ENCODE data around the gene HSPA6.
"Not testable (repeated sequence)": the region's sequence is repeated elsewhere in the genome, so short reads cannot be mapped to it uniquely, and the experiment has no call there.

HSPA6 gene

GRCh38 chr1:161523817-161524741 lies at the start of gene HSPA6:
Gene HSPA6 (plus strand): TSS chr1:161524540. CDS start chr1:161524659, 119 bp downstream.
- peak; percentile 74 for DNase-seq (ENCODE audit: low read depth)

- DNase-seq (ENCODE audit: low read depth), result not testable (repeated sequence)
Observed at GRCh38 chr1:161477711-161478110, 46.6 kb upstream of the HSPA6 start.

GRCh38 chr1:161478985-161479384 lies 45.4 kb upstream of the HSPA6 start:
- no peak for DNase-seq (ENCODE audit: low read depth)

- DNase-seq (ENCODE audit: low read depth), result no peak
Observed at GRCh38 chr1:161480381-161481035, 43.8 kb upstream of the HSPA6 start.

GRCh38 chr1:161481624-161482392 lies 42.5 kb upstream of the HSPA6 start:
- DNase-seq (ENCODE audit: low read depth), result no peak

- no peak for DNase-seq (ENCODE audit: low read depth)
Observed at GRCh38 chr1:161482610-161483009, 41.7 kb upstream of the HSPA6 start.

GRCh38 chr1:161483361-161483760 lies 41.0 kb upstream of the HSPA6 start:
- DNase-seq (ENCODE audit: low read depth), result no peak

GRCh38 chr1:161484613-161485012 lies 39.7 kb upstream of the HSPA6 start:
- DNase-seq (ENCODE audit: low read depth), result no peak

GRCh38 chr1:161486806-161487741 lies 37.3 kb upstream of the HSPA6 start:
- peak; percentile 35 for DNase-seq (ENCODE audit: low read depth)

GRCh38 chr1:161491472-161491871 lies 32.9 kb upstream of the HSPA6 start:
- no peak for DNase-seq (ENCODE audit: low read depth)

- no peak for DNase-seq (ENCODE audit: low read depth)
Observed at GRCh38 chr1:161492827-161493226, 31.5 kb upstream of the HSPA6 start.

- no peak for DNase-seq (ENCODE audit: low read depth)
Observed at GRCh38 chr1:161494091-161494735, 30.1 kb upstream of the HSPA6 start.

- DNase-seq (ENCODE audit: low read depth), result no peak
Observed at GRCh38 chr1:161495490-161495889, 28.9 kb upstream of the HSPA6 start.

- no peak for DNase-seq (ENCODE audit: low read depth)
Observed at GRCh38 chr1:161497961-161498360, 26.4 kb upstream of the HSPA6 start.

GRCh38 chr1:161498646-161499045 lies 25.7 kb upstream of the HSPA6 start:
- no peak for DNase-seq (ENCODE audit: low read depth)

- no peak for DNase-seq (ENCODE audit: low read depth)
Observed at GRCh38 chr1:161499099-161500039, 25.0 kb upstream of the HSPA6 start.

GRCh38 chr1:161501234-161501633 lies 23.1 kb upstream of the HSPA6 start:
- DNase-seq (ENCODE audit: low read depth), result no peak

GRCh38 chr1:161502181-161502580 lies 22.2 kb upstream of the HSPA6 start:
- no peak for DNase-seq (ENCODE audit: low read depth)

GRCh38 chr1:161502641-161503393 lies 21.5 kb upstream of the HSPA6 start:
- DNase-seq (ENCODE audit: low read depth), result no peak
